Caki2 (cell line): ENCODE measurements around the gene BNIP3. TPM values are rescaled to one million over a fixed set of nuclear protein-coding genes. Genes with fewer than 3 reads are reported as not detected.

ENCODE experiments used
- DNase-seq: peaks from one replicate; pipeline ENCODE4 v3.0.0-alpha.2; 2015; ENCODE audit warnings: low read depth
- in situ Hi-C: cut with HindIII; loops from 2 replicates; pipeline ENCODE4 v1.10.0; 2016; ENCODE audit warnings: low sequenced_read_pairs, low pct_unique_long_range_greater_than_20kb, mixed read lengths
- total RNA-seq: library from RNA; depleted of rRNA; stranded (reverse); fragments of >200 nt; shearing (Covaris generic); gene quantifications from 2 replicates; pipeline ENCODE4 v1.2.3, GENCODE V29; 2014; ENCODE audit warnings: low replicate concordance

The BNIP3 gene
- total RNA-seq, 1 experiment from 2014 or later, result 564 TPM

DNA sequence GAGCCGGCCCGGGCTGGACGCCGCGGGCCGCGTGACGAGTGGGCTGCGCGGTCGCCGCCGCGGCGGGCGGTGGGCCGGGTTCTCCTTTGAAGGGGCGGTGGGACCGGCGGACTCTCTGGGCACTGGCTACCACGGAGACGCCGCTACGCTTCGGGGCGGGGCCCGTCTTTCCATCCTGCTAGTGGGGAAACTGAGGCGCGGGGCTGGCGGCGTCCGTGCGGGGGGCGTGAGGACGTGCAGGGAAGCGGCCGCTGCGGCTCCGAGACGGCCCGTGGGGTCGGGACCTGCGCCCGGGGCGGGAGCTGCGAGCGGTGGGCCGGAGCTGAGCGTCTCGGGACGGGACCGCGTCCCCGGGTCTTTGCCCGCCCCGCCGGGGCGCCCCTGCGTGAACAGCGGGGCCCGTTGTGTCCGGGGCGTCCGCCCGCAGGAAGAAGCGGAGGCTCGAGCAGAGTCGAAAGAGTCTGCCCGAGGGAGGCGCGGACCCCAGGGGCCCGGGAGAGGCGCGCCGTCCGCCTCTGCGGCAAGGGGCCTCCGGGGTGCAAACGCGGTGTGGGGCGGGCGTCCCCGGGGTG, 548 bp upstream of the BNIP3 start:
- no peak for DNase-seq
- in situ Hi-C loops, result no loop called here

DNA sequence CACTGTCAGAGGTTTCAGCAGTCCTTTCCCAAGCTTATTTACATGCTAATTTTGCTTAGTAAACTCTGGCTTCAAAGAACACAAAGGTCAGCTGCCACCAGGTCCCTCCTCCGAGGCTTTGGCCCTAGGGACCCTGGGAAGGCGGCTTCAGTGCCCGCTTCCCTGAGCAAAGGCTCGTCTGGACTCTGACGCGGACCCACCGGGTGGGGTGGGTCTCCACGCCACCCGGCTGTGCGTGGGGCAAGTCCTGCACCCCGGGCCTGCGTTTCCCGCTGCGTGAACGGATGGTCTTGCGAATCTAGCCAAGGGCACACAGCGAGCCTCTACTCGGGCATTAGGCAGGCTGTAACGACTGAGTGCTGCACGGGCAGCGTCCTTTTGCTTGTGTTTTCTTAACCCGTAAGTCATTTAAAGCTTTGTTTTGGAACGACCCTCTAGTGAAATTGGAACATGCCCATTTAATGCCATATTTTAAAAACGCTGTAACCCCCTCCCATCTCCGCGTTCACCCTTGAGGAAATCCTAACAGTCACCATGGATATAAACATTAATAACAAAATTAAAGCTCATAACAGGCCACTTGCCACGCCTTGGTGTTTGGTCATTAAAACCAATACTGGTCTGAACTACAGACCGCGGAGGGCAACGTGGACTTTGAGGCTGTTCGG, 828 bp downstream of the BNIP3 start:
- no peak for DNase-seq
- in situ Hi-C loops, result no loop called here

DNA sequence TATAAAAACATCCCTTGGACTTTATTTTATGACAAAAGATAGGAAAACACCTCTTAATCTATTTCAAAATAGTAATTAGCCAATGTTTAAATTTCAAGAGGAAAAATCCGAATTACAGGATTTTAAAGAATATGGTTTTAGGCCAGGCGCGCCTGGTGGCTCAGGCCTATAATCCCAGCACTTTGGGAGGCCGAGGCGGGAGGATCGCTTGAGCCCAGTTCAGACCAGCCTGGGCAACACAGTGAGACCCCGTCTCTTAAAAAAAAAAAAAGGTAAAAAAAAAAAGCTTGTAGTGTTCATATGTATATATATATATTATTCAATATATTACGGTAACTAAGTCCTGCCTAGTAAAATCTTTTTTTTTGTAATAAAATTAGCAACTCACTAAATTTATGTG, 1.4 kb downstream of the BNIP3 start:
- no peak for DNase-seq
- in situ Hi-C loops, result no loop called here

DNA sequence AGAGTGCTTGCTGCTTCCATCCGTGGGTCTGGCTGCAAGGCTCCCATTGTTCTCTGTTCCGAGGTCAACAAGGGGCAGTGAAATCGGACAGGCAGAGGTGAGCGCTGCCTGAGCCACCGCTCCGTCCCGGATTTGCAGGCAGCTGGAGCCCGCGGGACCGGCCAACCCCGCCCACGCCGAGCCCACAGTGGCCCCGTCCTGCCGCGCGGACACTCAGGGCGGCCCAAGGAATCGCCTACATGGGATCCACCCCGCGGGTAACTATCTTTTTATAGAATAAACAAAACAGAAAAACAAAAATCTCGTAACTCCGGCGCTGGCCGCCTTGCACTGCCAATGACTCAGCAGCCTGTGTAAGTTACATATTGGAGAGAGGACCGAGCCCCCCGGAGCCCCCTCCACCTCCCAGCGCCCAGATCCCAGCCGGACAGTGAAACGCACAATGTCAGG, 1.9 kb downstream of the BNIP3 start:
- in situ Hi-C loops, result no loop called here
- DNase-seq, result peak; percentile 43

DNA sequence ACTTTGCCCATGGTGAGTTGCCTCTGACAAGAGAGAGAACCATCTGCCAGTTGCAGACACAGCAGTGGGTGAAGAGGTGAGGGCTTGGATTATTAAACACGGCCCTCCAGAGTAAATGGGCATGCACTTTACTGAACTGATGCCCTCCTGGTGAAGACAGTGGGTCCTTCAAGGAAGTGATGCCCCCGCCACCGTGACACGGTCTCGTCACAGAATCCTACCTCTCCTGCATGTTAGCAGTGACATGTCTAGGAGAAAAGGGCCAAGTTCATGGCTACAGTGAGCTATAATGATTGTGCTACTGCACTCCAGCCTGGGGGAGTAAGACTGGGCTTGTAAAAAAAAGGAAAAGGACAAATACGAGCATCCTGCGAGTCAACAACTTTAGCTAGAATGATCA, 2.4 kb downstream of the BNIP3 start:
- in situ Hi-C loops, result no loop called here
- DNase-seq, result no peak

DNA sequence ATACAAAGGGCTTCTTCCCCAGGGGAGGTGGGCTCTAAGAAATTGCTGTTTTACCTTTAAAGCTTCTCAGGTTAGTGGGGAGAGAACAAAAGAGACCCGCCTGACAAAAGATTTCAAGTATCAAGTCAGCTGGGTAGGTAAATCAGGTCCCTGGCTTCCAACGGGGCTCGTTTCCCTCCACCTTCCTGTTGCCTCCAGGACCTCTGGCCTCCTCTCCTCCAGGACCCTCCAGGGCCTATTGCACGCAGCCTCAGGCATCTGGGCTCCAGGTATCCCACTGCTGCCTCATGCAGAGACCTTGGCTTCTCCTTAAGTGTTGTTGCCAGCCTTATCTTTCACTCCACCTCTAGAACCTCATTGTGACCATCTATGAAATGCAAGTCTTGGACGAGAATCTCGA, 2.9 kb downstream of the BNIP3 start:
- DNase-seq, result no peak
- in situ Hi-C loops, result no loop called here

DNA sequence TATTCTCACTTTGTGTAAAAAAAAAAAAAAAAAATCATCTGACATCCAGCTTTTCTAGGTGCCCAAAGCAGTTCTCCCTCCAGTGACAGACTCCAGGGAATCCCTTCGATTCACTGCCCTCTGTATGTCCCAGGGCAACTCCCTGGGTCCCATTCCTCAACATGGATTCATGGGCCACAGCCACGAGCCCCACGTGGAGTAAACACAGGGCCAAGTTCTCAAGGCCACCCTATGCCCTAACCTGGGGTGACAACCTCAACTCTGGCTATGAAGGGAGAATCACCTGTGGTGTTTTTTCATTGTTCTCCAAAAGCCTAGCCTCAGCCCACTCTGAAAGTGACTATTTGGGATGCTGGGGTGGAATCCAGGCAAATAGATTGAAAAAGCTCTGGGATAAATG, 3.4 kb downstream of the BNIP3 start:
- no peak for DNase-seq
- in situ Hi-C loops, result no loop called here

DNA sequence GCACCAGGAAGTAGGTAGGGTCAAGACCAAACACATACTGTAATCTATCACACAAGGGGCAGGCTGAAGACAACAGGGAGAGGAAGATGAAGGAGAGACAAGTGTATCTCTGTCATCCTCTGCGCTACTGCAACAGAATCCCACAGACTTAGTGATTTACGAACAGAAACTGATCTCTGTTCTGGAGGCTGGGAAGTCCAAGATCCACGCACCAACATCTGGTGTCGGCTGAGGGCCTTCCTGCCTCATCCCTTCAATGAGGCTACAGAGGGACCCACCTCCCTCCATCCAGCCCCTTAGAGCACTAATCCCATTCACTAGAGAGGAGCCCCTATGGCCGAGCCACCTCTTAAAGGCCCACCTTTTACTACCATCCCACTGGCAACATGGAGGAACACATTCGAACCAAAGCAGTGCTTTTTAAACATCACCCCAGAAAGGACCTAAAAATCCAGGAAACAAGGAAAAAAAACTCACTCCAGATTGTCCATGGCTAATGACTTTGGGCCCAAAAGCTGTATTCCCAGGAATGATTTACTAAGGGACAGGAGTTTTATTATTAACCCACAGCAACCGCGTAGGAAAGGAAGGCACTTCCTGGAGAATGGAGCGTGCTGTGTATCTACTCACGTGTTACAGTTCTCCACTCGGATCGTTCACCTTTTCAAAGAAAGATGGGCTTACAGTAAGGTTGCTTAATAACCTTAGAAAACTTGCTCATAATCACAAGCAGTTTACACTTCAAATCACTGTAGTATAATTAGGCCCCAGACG, 4.2 kb downstream of the BNIP3 start:
- peak; percentile 79 for DNase-seq
- in situ Hi-C loops, result no loop called here

DNA sequence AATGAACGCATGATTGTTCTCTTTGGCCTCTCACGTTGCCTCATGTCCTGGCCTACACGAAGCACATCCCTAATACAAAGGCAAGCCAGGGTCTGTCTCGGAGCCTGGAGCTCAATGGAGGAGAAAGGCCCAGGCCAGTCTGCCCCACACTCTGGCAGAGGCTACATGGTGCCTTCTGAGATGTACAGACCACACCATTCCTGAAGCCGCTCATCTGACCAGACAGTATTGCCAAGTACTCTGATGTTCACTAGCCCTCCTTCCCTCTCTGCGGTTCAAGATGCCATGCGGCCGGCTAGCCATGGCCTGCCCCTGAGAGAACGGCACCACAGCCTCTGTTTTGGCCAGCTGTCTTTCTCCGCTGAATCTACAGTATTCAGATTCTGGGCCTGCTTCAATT, 5.9 kb downstream of the BNIP3 start:
- in situ Hi-C loops, result no loop called here

DNA sequence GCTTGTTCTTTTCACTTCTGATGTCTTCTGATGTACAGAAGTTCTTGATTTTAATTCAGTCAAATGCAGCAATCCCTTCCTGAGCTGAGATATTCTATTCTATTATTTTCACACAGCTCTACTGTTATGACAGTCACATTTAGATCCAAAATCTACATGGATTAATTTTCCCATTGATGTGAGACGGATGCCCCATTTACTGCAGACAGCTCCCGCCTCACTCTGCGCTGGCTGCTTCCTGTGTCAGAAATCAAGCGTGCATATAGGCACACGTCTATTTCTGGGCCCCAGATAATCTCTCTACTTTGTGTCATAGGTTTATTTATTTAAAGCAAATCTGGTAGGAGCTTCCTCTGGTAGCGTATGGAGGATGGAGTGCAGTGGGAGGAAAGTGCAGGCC, 6.7 kb downstream of the BNIP3 start:
- DNase-seq, result no peak
- in situ Hi-C loops, result no loop called here

More for the DNA sequence above, 5.9 kb downstream of the BNIP3 start:
- no peak for DNase-seq

DNA sequence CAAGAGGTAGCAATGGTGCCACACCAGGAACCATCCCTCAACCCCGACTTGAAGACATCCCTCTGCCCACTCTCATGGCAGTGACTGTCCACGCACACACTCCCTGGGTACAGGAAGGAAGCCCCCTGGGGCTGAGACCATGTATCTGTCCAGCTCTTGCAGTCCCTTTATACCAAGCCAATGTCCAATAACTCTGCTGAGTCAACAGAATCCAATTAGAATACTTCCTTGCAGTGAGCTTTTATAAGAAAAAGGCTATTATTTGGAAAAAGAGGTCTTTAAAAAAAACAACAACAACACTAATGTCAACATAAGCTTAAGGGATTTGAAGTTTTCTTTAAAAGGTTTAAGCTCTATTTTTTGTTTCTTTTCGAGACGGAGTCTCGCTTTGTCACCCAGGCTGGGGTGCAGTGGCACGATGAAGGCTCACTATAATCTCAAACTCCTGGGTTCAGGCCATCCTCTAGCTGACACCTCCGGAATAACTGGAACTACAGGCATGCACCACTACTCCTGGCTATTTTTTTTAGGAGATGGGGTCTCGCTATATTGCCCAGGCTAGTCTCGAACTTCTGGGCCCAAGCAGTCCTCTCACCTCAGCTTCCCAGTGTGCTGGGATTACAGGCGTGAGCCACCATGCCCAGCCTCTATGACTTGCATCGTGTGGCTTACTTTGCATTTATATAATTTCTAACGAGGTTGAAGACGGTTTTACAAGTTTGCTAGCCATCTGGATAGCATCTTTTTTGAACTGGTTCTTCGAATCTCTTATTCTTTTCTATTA, 7.5 kb downstream of the BNIP3 start:
- in situ Hi-C loops, result no loop called here
- no peak for DNase-seq

DNA sequence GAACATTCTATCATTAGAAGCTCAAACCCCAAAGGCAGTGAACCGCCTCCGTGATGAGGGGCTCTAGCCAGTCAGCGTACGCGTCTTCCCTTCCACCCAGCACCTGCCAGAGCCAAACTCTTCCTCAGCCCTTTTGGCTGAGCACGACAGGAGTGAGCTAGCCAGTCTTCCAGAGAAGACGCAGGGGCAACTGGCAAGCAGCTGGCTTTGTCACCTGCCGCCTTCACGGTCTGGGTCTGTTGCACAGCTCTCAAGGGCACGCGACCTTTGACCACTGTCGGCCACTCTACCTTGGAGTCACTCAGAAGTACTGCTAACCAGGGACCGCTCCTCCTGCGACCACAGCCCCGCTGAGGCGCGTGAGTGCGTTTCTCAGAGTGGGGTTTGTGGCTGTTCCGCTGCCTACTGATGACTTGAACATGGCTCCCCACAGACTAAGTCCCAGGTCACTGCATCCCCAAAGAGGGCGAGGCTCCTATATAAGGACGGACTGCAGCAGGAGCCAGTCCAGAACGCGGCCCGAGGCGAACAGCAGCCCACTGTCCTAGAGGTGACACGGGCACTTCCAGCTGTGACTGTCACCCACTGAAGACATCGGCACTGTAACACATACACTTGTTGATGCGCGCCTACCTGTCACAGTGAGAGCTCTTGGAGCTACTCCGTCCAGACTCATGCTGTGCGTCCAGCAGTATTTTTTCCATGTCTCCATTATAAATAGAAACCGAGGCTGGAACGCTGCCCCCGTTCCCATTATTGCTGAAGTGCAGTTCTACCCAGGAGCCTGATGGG, 8.4 kb downstream of the BNIP3 start:
- in situ Hi-C loops, result no loop called here
- no peak for DNase-seq

DNA sequence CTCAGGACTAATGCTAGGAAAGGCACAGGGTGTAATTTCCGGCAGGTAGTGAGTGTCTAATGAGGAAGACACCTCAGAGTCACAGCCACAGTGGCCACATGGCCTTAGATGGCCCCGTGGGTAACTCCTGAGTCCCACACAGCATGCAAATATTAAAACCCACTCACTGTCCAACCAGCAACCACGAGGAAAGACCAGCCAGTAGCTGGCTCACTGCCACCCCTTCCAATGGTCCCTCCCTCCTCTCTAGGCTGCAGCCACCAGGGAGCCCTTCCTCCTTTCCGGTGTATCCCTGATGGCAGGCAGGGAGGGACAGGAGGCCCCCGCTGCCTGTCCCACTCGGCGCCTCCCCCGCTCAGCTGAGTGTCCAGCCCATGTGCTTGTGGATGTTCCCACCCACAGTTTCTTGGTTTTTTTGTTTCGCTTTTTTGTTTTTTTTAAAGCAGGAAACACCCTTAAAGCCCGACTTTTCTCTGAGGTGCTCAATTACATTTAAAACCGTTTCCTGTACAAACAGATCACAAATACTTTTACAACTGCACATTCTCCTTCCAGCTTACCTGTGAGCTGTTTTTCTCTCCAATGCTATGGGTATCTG, 9.2 kb downstream of the BNIP3 start:
- DNase-seq, result peak; percentile 38
- in situ Hi-C loops, result no loop called here

DNA sequence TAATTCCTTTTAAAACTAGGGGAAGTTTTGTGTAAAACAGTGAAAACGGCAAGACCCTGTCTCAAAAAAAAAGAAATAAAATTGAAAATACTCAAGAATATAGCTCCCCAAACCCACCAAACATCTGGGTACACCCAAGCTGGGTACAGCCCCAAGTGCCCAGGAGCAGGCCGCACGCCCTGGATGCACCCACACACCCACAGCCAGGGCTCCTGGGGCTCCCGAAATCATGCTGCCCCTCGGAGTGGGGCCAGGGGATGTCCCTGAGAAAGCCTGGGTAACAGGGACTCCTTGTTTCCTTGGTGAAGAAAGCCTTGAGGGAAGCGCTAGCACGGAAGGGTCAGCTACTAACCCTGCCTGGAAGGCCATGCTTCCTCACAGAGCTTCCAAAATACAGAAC, 10.1 kb downstream of the BNIP3 start:
- no peak for DNase-seq
- in situ Hi-C loops, result no loop called here

DNA sequence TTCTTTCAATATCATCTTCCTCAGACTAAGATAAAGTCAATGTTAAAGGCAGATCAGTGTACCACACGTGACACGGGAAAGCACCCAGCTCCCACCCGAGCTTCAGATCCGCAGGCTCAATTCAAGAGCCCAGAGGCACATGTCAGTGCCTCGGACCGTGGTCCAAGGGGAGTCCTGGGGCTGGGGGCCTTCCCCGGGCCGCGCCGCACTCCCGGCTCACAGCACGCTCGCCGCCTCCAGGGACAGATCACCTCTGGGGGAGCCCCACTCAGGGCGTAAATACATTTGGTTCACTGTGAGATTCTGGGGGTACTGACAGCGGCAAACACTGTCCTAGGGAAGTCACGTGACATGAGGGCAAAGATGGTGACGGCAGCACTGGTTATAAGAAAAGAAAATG, 10.8 kb downstream of the BNIP3 start:
- DNase-seq, result no peak
- in situ Hi-C loops, result no loop called here

DNA sequence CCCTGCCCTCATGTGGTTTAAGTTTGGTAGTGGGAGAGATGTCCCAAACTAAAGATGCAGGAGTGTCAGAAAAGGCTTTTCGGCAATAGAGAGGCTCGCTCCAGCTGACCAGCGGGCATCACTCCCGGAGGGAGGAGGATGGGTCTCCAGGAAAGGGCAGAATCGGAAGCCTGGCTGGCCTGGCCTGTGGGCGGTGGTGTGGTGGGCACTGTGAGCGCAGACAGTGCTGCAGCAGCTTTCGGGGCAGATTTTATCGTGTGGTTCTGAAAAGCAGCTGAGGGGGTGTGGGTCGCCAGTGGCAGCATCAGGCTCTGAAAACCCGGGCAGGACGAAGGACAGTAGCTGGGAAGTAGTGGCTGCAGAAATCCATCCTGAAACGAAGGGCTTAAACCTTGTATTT, 12.8 kb downstream of the BNIP3 start:
- DNase-seq, result no peak
- in situ Hi-C loops, result no loop called here

DNA sequence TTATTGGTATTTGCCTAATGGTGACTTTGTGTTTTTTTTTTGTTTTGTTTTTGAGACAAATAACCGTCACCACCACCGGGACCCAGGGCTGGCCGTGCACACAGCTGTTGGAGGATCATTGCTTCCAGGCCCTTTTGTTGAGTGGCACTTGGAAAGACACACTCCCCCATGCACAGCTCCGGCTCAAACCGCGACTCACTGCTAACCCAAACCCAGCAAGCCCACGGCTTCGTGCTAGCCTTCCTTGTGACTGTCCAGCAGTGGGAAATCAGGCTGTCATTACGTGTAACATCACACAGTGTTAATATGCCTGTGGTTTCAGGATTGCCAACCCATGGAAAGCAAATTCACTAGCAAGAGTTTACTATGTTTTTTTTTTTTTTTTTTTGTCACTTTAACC, 17.4 kb downstream of the BNIP3 start:
- DNase-seq, result no peak
- in situ Hi-C loops, result no loop called here

DNA sequence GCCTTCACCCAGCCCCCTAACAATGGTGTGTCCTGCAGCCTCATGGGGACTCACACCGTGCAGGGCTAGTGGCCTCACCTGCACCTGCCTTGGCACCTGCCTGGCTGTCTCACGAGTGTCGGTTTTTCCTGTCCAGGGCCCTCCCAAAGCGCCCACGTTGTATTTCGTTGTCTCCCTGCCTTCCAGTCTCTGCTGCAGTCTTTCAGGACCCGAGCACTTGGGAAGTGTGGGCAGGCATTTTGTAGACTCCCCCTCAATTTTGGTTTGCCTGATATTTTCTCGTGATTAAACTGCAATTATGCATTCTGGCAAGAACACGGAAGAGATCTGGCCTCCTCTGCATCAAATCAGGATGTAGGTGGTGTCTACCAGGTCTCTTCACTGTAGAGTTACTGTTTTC, 17.9 kb downstream of the BNIP3 start:
- no peak for DNase-seq
- in situ Hi-C loops, result no loop called here
